GM19023 (cell line): Measurements from ENCODE around the gene GPATCH1.
"Not testable (repeated sequence)": the region's sequence is repeated elsewhere in the genome, so short reads cannot be mapped to it uniquely, and the experiment has no call there.

Experiments
- ATAC-seq: cut with Tn5 transposase; IDR thresholded peaks from one replicate; pipeline ENCODE4 v1.9.1; 2021; ENCODE audit warnings: mild to moderate bottlenecking, moderate library complexity; ENCODE audit not compliant: unreplicated experiment

GPATCH1 gene

DNA sequence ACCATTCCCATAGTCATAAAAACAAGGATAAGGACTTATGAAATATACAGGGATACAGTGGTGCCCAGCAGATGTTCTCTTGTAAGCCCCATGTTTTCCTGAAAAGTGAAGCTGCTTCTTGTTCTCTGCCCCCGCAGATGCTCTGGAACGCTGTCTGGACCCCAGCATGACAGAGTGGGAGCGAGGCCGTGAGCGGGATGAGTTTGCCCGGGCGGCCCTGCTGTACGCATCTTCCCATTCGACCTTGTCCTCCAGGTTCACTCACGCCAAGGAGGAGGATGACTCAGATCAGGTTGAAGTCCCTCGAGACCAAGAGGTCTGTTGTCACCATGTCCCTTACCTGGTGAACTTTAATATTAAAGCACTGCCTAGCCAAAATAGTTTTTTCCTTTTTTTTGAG lies 30.6 kb downstream of the GPATCH1 start:
- no peak for ATAC-seq

DNA sequence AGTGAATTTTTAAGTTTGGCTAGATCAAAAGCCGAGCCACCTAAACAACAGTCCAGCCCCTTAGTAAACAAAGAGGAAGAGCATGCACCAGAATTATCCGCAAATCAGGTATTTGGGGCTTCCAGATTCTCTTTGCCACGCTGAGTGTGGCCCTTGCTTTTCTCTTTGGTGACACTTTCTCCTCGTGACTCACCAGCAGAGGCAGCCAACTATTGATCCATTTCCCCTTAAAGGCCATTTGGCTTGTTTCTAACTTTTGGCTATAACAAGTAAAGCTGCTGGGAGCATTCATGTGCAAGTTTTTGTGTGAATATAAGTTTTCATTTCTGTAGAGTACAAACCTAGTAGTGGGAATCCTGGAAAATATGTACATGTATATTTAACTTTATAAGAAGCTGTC lies 33.3 kb downstream of the GPATCH1 start:
- ATAC-seq: no peak

DNA sequence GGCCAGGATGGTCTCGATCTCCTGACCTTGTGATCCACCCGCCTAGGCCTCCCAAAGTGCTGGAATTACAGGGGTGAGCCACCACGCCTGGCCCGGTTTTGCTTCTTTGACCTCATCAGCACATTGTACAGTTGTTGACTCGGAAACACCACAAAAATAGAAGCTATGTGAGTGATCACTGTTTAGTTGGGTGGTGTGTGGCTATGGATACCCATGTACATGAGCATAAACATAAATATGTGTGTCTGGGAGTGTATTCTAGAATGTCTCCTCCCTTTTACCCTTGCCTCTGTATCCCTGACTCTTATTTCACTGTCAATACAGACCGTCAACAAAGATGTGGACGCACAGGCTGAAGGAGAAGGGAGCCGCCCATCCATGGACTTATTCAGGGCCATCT lies 36.5 kb downstream of the GPATCH1 start:
- ATAC-seq: no peak

DNA sequence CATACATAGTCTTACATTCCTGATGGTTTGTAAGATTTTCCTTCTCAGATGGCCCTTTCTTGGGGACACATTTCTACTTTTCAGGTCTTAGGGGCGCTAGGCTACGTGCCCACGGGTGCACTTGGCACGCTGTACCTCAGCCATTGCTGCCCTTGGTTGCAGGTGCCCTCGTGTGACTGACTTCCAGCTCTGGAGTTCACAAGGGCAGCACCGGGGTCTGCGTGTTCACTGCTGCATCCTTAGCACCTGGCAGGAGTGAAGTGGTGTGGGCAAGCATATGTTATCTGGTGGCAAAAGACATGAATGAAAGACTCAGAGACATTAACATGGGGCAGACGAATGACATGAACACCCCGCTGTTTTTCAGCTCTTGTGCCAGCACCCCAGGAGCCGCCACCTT lies 37.7 kb downstream of the GPATCH1 start:
- no peak for ATAC-seq

DNA sequence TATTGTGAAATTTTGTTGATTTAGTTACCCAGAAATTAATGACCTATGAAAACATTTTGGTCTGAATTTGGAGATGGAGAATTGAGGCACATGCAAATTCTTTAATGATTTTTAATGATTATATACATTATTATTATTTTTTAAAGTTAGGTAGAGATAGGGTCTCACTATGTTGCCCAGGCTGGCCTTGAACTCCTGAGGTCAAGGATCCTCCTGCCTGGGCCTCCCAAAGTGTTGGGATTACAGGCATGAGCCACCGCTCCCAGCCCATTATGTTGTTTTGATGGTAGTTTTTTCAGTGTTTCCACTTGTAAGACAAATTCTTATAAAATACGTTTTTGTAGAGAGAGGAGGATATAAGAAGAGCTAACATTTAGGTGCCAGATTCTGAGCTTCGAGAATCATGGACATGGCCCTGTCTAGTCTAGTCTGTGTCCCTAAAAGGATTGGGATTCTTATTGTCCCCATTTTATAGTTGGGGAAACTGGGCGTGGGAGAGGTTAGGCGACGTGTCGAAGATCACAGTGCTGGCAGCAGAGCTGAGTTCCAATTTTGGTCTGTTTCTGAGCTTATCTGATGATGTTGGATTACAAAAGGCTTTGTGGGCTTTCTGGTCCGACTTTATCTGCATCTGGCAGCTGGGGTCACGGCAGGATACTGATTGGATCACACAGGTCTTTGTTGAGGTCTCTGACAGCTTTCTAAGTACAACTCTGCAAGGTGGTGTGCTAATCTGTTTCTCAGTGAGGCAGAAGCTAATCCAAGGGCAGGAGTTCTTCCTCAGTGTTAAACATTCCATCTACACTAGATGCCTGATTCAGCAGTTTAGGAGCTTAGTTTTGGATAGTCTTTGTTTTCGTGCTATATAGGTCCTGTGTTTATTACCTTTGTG lies 43.5 kb downstream of the GPATCH1 start:
- ATAC-seq: no peak

DNA sequence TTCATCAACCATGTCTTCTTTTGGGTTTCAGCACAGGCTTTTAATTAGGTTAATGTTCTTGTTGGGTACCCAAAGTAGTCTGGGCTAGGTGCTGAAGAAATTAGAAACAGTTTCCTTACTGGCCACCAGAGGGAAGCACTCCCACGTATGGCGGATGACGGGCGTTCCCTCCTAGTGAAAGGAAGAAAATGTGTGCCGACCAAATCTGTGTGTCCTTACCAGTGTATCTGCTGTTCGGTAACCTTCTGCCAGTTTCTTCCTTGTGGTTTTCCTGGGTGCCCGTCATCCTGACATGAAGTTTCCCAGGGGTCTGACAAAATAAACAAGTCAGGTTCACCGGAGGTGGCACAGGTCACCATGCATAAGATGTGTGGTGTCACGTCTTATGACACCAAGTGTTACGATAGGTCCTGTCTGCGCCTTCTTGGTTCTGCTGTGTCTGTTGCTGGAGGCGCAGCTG lies 45.0 kb downstream of the GPATCH1 start:
- ATAC-seq: no peak

DNA sequence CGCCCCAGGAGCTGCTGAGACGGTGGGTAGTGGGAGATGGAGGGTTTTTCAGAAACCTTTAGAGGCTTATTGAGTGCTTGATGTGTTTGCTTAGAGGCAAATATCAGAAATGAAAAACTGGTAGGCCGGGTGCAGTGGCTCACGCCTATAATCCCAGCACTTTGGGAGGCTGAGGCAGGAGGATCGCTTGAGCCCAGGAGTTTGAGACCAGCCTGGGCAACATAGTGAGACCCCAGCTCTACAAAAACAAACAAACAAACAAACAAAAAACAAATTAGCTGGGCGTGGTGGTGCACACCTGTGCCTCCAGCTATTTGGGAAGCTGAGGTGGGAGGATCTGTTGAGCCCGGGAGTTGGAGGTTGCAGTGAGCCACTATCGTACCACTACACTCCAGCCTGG lies 45.7 kb downstream of the GPATCH1 start:
- ATAC-seq: not testable (repeated sequence)

DNA sequence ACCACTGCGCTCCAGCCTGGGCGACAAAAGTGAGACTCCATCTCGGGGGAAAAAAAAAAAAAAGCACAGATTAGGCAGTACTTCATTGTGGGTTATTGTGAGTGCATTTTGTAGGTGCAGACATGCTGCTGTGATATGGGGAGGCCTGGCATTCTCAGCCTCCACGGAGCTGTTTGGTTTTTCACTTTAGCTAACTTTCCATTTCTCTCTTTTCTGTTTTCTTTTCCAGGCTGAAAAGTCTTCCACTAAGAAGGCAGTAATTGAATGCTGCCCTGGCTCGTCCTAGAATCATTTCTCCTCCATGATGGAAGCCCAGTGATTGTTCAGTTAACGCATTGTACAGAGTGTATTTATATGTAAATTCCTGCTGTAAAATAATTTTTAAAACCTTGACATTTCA lies 48.9 kb downstream of the GPATCH1 start:
- no peak for ATAC-seq

DNA sequence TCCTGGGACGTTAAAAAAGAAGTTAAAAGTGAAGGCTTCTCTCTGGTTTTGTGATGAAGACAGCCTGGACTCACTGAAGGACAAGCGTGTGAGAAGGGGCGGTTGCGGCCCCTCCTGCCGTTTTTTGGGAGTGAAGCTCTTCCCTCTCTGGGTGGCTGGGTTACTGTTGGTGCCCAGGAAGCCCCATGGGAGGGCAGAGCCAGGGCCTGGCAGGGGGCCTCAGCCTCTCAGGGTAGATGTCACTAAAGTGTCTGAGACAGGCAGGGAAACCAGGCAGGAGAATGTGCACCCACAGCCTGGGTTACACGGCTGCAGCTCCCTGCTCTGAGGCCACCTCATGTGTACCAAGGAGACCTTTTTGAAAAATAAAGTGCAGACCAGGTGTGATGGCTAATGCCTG lies 49.5 kb downstream of the GPATCH1 start:
- no peak for ATAC-seq

DNA sequence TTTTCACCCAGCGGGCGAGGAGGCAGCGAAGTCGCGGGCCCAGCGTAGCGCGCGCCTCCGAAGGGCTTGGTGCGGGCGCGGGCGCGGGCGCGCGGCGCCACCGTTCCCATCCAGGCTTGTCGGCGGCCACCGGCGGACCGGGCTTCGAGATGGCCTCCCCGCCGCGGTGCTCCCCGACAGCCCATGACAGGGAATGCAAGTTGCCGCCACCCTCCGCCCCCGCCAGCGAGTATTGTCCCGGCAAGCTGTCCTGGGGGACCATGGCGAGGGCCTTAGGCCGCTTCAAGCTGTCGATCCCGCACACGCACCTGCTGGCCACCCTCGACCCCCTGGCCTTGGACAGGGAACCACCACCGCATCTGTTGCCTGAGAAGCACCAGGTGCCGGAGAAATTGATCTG lies 51.0 kb downstream of the GPATCH1 start, which contains the start of gene WDR88:
Gene WDR88, plus strand, starts transcription at position 94 of the 400 bp plus-strand sequence. Its CDS starts 56 bp downstream, at position 150.
- no peak for ATAC-seq

DNA sequence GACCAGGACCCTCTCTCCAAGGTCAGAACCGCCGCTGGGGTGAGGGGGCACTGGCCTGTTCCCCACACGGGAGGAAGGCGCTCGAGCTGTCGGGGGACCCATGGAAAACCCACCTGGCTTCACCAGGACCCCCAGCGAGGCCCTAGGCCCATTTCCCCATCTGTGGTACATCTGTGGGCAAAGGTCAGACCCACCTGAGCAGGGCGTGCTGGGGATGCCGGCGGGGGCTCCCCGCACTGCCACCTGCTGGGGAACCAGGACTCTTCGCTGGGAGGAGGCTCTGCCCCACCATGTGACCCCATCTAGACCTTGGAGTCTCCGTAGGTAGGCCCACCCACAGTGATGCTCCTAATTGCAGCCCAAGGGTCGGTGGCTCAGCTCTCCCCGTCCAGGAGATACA lies 51.4 kb downstream of the GPATCH1 start:
- no peak for ATAC-seq

DNA sequence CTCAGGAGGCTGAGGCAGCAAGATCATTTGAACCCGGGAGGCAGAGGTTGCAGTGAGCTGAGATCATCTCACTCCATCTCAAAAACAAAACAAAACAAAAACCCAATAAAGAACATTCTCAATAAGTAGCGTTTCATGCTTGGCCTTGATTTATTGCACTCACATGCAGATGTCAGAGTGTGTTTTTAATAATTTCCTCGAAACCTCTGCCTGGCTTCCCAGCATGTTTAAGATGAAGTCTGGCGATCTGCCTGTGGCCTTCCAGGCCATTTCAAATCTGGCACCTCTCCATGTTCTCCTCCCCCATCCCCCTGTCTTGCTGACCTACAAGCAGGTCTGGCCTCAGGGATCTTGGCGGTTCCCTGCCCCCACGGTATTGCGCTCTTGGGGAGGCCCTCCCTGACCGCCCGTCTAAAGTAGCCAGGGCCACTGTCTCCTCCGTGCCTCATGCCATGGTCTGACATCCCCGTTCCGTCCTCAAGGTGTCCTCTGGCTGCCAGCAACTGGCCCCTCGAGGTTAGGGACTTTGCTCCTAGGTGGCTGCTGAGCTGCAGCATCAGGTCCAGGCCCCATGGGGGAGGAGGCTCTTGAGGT lies 52.6 kb downstream of the GPATCH1 start:
- ATAC-seq: no peak

DNA sequence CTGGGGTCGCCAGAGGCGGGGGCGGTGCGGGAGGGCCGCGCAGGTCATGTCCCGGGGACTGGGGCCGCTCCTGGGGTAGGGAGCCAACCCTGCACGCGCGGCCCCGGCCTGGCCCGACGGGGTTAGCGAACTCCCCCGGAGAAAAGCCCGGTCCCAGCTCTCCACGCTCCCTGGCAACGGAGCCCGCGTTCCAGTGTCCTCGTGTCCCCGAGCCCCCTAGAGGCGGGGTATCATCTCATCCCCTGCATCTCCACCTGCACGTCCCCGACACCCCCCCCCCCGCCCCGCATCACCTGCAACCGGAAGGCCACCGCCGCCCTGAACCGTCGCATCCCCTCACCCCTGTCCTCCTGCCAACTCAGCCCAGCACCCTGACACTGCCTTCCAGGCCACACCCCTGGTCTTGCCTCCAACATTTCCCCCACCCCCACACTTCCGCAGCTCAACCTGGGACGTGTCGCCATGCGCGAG lies 53.6 kb downstream of the GPATCH1 start:
- no peak for ATAC-seq

DNA sequence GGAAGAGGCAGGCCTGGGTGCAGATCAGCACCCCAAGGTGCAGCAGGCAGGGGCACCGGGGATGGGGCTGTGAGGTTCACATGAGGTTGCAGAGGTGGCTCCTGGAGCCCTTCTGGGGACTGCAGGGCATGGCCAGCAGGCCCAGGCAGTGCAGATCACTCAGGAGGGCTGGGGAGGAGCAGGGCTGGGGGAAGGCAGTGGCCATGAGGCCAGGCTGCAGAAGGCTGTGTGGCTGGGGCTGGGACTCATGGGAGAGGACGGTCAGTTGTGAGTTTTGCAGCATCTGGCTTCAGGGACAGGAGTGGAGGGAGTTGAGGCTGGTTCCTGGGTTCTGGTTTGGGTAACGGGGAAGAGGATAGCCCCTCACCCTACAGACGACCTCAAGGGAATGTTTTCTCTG lies 58.2 kb downstream of the GPATCH1 start:
- ATAC-seq: no peak

DNA sequence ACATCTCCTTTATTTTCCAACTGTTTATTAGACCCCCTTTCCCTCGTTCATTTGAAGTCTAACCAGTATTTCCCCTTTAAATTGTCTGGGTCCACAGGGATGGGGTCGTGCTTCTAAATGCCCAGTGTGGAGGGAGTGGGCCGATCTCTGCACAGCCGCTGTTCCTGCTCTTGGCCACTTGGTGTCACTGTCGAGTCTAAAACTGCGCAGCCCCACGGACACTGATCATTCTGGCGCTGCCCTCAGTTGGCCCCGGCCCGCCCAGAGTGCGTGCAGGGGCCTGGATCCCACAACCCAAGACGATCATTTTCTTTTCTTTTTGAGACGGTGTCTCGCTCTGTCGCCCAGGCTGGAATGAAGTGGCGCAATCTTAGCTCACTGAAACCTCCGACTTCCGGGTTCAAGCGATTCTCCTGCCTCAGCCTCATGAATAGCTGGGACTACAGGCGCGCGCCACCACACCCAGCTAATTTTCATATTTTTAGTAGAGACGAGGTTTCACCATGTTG lies 63.0 kb downstream of the GPATCH1 start:
- ATAC-seq: no peak

DNA sequence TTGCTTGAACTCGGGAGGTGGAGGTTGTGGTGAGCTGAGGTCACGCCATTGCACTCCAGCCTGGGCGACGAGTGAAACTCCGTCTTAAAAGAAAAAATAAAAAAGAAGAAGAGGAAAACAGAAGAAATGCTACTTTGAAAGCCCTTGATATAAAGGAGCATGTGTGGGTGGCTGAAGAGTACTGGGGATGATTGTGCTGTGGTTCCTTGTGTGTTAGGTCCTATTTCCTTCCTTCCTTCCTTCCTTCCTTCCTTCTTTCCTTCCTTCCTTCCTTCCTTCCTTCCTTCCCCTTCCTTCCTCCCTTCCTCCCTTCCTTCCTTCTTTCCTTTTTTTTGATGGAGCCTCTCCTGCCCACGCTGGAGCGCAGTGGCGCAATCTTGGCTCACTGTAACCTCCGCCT lies 65.2 kb downstream of the GPATCH1 start:
- no peak for ATAC-seq

DNA sequence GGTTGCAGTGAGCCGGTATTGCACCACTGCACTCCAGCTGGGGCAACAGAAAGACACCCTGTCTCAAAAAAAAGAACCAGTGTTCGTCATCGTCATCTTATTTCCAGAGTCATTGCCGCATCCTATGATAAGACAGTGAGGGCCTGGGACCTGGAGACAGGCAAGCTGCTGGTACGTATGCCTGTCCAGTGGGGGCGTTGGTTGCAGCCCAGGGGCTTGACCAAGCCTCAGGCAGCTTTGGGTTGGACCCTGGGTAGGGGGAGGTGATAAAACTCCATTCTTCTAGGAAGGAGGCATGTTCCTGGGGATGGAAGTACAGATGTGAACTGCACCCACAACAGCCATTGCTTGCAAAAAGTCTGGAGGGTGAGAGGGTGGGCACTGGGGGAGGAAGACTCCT lies 66.6 kb downstream of the GPATCH1 start:
- no peak for ATAC-seq

DNA sequence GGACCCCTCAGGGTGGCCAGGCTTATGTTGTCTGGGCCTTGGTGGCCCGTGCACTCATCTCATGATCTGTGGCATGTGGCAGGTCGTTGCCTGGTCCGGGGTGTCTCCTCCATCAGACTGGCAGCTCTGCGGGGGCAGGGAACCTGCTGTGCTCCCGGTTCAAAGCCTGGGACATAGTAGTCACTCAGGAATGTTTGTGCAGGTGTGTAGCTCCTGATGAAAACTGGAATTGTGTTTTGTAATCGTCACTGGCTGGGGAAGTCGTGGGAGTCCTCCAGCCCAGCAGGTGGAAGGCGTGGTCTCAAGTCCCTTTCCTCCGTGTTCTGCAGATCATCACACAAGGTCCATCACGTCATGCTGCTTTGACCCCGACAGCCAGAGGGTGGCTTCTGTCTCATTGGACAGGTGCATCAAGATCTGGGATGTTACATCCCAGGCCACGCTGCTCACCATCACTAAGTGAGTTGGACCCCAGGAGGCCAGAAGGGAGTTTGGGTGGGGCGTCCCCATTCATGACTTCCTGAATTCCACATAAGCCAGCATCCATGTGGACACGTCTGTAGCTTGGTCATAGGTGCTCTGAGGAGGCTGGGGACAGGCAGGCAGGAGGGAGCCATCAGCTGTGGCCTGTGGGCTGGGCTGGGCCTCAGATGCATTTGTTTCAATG lies 70.0 kb downstream of the GPATCH1 start:
- no peak for ATAC-seq

DNA sequence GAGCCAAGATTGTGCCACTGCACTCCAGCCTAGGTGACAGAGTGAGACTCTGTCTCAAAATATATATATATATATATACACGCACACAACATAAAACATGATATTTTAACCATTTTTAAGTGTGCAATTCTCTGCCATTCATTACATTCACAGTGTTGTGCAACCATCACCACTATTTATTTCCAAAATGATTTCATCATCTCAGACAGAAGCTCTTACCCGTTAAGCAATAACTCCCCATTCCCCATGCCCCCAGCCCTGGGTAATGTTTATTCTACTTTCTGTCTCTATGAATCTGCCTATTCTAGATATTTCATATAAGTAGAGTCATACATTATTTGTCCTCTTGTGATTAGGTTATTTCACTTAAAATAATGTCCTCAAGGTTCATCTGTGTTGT lies 71.2 kb downstream of the GPATCH1 start:
- no peak for ATAC-seq

DNA sequence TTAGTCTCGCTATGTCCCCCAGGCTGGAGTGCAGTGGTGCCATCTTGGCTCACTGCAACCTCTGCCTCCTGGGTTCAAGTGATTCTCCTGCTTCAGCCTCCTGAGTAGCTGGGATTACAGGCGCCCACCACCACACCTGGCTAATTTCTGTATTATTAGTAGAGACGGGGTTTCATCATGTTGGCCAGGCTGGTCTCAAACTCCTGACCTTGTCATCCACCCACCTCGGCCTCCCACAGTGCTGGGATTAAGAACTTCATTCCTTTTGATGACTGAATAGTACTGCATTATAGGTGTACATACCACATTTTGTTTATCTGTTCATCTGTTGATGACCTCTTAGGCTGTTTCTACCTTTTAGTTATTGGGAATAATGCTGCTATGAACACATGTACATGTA lies 71.6 kb downstream of the GPATCH1 start:
- ATAC-seq: not testable (repeated sequence)

DNA sequence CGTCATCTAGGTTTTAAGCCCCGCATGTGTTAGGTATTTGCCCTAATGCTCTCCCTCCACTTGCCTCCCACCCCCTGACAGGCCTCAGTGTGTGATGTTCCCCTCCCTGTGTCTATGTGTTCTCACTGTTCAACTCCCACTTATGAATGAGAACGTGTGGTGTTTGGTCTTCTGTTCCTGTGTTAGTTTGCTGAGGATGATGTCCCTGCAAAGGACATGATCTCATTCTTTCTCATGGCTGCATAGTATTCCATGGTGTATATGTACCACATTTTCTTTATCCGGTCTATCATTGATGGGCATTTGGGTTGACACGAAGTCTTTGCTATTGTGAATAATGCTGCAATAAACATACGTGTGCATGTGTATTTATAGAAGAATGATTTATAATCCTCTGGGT lies 73.3 kb downstream of the GPATCH1 start:
- not testable (repeated sequence) for ATAC-seq
